Right lobe of liver (tissue), 6 donors: ENCODE measurements around the gene SCAP. TPM values are rescaled to one million over a fixed set of nuclear protein-coding genes. Genes with fewer than 3 reads are reported as not detected.
A peak's percentile ranks its signal among the peaks of the same experiment; 100 is the strongest.

Experiments used
- ATAC-seq, 4 donors: fragments of 200-7000 bp; cut with Tn5 transposase; one replicate each; pipeline ENCODE4 v1.9.1; 2020; ENCODE audit warnings: mild to moderate bottlenecking in 4 of 4, moderate library complexity in 4 of 4
- DNase-seq, 3 donors: peaks; one replicate each; pipeline ENCODE4 v3.0.0-alpha.2; 2020
- H3K27ac ChIP-seq, 3 donors: fragments of 200-600 bp; one replicate each; pipeline ENCODE4 v1.8.0; 2022
- H3K27me3 ChIP-seq, 2 donors: fragments of 200-600 bp; one replicate each; pipeline ENCODE4 v1.8.0; 2022
- H3K36me3 ChIP-seq, 4 donors: fragments of 200-600 bp; sonication (generic) in 1 of 4; one replicate each; pipeline versions ENCODE4 v1.5.1 to v1.8.0; 2017 to 2022; ENCODE audit warnings: control low read depth in 1 of 4
- H3K4me1 ChIP-seq, 4 donors: fragments of 200-600 bp; sonication (generic) in 1 of 4; one replicate each; pipeline versions ENCODE4 v1.5.1 to v1.8.0; 2017 to 2022; ENCODE audit warnings: control low read depth in 1 of 4
- H3K4me3 ChIP-seq, 3 donors: fragments of 200-600 bp; one replicate each; pipeline ENCODE4 v1.8.0; 2022
- H3K9me3 ChIP-seq, 4 donors: fragments of 200-600 bp; sonication (generic) in 1 of 4; one replicate each; pipeline versions ENCODE4 v1.5.1 to v1.8.0; 2017 to 2022; ENCODE audit warnings: control low read depth in 1 of 4
- CTCF ChIP-seq, 4 donors: fragments of 200-600 bp in 3 of 4; fragments of 450-650 bp in 1 of 4; IDR thresholded peaks; one replicate each; pipeline versions ENCODE4 v1.5.1 to v1.8.0; 2016 to 2022; ENCODE audit warnings: antibody characterized with exemption in 4 of 4, mild to moderate bottlenecking in 2 of 4
- POLR2A ChIP-seq: fragments of 450-650 bp; IDR thresholded peaks from one replicate; pipeline ENCODE4 v1.6.1; 2017; ENCODE audit warnings: antibody characterized with exemption, mild to moderate bottlenecking
- WGBS: methylation state at CpG from one replicate; pipeline ENCODE4 v1.1.6; 2018; ENCODE audit warnings: low coverage, low lambda C conversion rate; ENCODE audit not compliant: insufficient coverage; ENCODE audit errors: missing lambda C conversion rate; 5-methylcytosine and 5-hydroxymethylcytosine counted together
- intact Hi-C, 2 donors: fragments of 100-400 bp; cut with DNase I; formaldehyde crosslinking; loops; one replicate each; pipeline versions ENCODE4 v1.11.2 to v1.14.1; 2022
- total RNA-seq, 6 experiments: library from RNA; depleted of rRNA in 2 of 6; stranded (reverse); fragments of >200 nt in 2 of 6; fragmentation: NEBNext Ultra II Directional in 3 of 6; extraction: Animal tissue kit (Norgen Biotek cat#: 25700) in 3 of 6; gene quantifications; one replicate each; pipeline versions ENCODE4 v1.1.0 to v1.2.4, GENCODE V29; 2016 to 2023
- donor health status: DM: no; HTN: yes; CAD: no.
- donor health status: DM: no; HTN: no; CAD: no.
- donor health status: DM: no; HTN: no; CAD: no.
- donor health status: DM: no; HTN: yes; CAD: no.
- donor health status: DM: no; HTN: yes; CAD: no.

The SCAP gene
- total RNA-seq, 6 experiments from 2014 or later = 48.8 to 85.1 (median 78.9) TPM

GRCh38 chr3:47412453-47412756 is 63.3 kb downstream of the SCAP start:
- Histone ChIP-seq H3K4me3 (no peak overlapping the region), H3K9me3 (no peaks in the 10 kb centered on the region), H3K27ac (no peak overlapping the region), H3K36me3 (peaks cover 0 to 84% (median 21%) of the 10 kb centered on the region in 4 donors), H3K4me1 (peaks cover 0 to 8% (median 0%) of the 10 kb centered on the region in 4 donors), H3K27me3 (no peaks in the 10 kb centered on the region)
- ATAC-seq (no peak), DNase-seq (no peak)
- no CpG with 5 or more reads among the region's 5 CpGs for WGBS
- intact Hi-C loops = no loop called here
- TF ChIP-seq POLR2A = no peak
- no peak for TF ChIP-seq CTCF (IDR thresholded peaks at IDR 0.05)

DNA sequence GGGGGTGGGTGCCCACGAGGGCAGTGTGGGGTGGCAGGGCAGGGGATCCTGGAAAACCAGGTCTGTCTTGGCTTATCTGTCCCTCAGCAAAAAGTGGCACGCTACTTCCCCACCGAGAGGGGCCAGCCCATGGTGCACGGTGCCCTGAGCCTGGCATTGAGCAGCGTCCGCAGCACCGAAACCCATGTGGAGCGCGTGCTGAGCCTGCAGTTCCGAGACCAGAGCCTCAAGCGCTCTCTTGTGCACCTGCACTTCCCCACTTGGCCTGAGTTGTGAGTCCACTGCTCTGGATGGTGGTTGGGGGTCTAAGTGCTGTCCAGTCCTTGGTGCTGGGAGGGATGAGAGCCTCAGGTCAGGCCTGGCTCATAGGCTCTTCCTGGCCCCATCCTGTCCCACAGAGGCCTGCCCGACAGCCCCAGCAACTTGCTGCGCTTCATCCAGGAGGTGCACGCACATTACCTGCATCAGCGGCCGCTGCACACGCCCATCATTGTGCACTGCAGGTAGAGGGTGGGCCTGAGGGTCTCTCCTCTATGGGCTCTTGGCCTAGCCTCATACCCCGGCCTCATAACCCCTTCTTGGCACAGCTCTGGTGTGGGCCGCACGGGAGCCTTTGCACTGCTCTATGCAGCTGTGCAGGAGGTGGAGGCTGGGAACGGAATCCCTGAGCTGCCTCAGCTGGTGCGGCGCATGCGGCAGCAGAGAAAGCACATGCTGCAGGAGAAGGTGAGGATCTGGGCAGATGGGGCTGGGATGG is 63.9 kb downstream of the SCAP start:
- TF ChIP-seq CTCF (IDR thresholded peaks at IDR 0.05) (no peak), POLR2A (no peak)
- intact Hi-C loops = no loop called here
- WGBS = 80% methylated on average over 1 of the region's 24 CpGs
- Histone ChIP-seq H3K27me3 (no peaks in the 10 kb centered on the region), H3K4me3 (no peak overlapping the region), H3K27ac (no peak overlapping the region), H3K9me3 (no peaks in the 10 kb centered on the region), H3K36me3 (peaks cover 0 to 84% (median 20%) of the 10 kb centered on the region in 4 donors), H3K4me1 (peaks cover 0 to 8% (median 0%) of the 10 kb centered on the region in 4 donors)
- DNase-seq (no peak), ATAC-seq (no peak)

- H3K4me3 ChIP-seq = no peak overlapping the region
- no peak for TF ChIP-seq POLR2A
- TF ChIP-seq CTCF (IDR thresholded peaks at IDR 0.05) = no peak
- no peaks in the 10 kb centered on the region for H3K27me3 ChIP-seq
- DNase-seq (peak in 2 of 3 donors; percentile 23 to 52), ATAC-seq (no peak)
- H3K4me1 ChIP-seq = peaks cover 0 to 8% (median 0%) of the 10 kb centered on the region in 4 donors
- 94% methylated on average over 4 of the region's 30 CpGs for WGBS
- no peaks in the 10 kb centered on the region for H3K9me3 ChIP-seq
- H3K27ac ChIP-seq = no peak overlapping the region
- H3K36me3 ChIP-seq = peaks cover 0 to 89% (median 22%) of the 10 kb centered on the region in 4 donors
- intact Hi-C loops = no loop called here
Observed at GRCh38 chr3:47410801-47411646, 64.7 kb downstream of the SCAP start.

GRCh38 chr3:47410417-47410720 is 65.4 kb downstream of the SCAP start:
- Histone ChIP-seq H3K9me3 (no peaks in the 10 kb centered on the region), H3K4me3 (no peak overlapping the region), H3K36me3 (peaks cover 0 to 84% (median 22%) of the 10 kb centered on the region in 4 donors), H3K27ac (no peak overlapping the region), H3K27me3 (no peaks in the 10 kb centered on the region), H3K4me1 (peaks cover 0 to 8% (median 0%) of the 10 kb centered on the region in 4 donors)
- intact Hi-C loops = no loop called here
- no peak for TF ChIP-seq POLR2A
- TF ChIP-seq CTCF (IDR thresholded peaks at IDR 0.05) = no peak
- DNase-seq (peak in 1 of 3 donors; percentile 23), ATAC-seq (no peak)
- WGBS = 67% methylated on average over 6 of the region's 10 CpGs
